Esophagus mucosa (tissue), 1 donor: ENCODE data around the gene BTBD7. TPM values are rescaled to one million over a fixed set of nuclear protein-coding genes. Genes with fewer than 3 reads are reported as not detected.
"Not testable (repeated sequence)": the region's sequence is repeated elsewhere in the genome, so short reads cannot be mapped to it uniquely, and the experiment has no call there.

Source experiments
- ATAC-seq: fragments of 200-7000 bp; cut with Tn5 transposase; one replicate; pipeline ENCODE4 v1.9.1; 2020
- total RNA-seq: library from RNA; stranded (reverse); gene quantifications from one replicate; pipeline ENCODE4 v1.2.4, GENCODE V29; 2023
- donor health status: DM: yes; HTN: yes; CAD: no.

Gene BTBD7, protein sequence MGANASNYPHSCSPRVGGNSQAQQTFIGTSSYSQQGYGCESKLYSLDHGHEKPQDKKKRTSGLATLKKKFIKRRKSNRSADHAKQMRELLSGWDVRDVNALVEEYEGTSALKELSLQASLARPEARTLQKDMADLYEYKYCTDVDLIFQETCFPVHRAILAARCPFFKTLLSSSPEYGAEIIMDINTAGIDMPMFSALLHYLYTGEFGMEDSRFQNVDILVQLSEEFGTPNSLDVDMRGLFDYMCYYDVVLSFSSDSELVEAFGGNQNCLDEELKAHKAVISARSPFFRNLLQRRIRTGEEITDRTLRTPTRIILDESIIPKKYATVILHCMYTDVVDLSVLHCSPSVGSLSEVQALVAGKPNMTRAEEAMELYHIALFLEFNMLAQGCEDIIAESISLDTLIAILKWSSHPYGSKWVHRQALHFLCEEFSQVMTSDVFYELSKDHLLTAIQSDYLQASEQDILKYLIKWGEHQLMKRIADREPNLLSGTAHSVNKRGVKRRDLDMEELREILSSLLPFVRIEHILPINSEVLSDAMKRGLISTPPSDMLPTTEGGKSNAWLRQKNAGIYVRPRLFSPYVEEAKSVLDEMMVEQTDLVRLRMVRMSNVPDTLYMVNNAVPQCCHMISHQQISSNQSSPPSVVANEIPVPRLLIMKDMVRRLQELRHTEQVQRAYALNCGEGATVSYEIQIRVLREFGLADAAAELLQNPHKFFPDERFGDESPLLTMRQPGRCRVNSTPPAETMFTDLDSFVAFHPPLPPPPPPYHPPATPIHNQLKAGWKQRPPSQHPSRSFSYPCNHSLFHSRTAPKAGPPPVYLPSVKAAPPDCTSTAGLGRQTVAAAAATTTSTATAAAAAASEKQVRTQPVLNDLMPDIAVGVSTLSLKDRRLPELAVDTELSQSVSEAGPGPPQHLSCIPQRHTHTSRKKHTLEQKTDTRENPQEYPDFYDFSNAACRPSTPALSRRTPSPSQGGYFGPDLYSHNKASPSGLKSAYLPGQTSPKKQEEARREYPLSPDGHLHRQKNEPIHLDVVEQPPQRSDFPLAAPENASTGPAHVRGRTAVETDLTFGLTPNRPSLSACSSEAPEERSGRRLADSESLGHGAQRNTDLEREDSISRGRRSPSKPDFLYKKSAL
- total RNA-seq, result 26.6 TPM

- peak; percentile 99 for ATAC-seq
Measured at GRCh38 chr14:93332853-93333630, at the start of gene BTBD7. Gene BTBD7 (minus strand): TSS chr14:93333036. CDS start chr14:93296051, 36,985 bp downstream.

DNA sequence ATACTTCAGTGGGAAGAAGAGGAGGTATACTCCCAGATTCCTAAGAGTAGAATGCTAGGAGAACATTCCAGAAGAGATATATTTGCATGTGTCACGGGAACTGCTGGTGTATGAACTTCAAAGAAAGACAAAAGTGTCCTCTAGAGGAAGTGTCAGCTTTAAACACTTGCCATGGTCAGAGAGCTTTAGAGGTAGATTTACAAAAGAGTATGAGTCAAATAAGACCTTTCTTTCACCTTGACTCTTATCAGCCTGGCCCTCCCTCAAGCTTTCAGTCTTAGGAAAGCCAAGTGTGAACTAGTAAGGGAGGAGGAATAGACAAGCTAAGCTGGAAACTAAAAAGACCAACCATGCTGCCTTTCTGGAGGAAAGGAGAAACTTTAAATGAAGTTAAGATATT, 48.8 kb upstream of the BTBD7 start:
- no peak for ATAC-seq

- no peak for ATAC-seq
Measured at GRCh38 chr14:93379831-93380230, 47.0 kb upstream of the BTBD7 start.

DNA sequence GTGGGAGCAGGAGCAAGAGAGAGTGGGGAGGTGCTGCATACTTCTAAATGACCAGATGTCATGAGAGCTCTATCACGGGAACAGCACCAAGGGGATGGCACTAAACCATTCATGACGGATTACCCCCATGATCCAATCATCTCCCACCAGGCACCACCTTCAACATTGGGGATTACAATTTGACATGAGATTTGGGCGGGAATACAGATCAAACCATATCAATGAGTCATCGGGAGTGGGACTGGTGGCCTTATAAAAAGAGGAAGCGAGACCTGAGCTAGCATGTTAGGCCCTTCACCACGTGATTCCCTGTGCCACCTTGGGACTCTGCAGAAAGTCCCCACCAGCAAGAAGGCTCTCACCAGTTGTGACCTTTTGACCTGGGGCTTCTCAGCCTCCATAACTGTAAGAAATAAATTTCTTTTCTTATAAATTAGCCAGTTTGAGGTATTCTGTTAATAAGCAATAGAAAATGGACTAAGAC, 42.9 kb upstream of the BTBD7 start:
- ATAC-seq, result peak; percentile 50

DNA sequence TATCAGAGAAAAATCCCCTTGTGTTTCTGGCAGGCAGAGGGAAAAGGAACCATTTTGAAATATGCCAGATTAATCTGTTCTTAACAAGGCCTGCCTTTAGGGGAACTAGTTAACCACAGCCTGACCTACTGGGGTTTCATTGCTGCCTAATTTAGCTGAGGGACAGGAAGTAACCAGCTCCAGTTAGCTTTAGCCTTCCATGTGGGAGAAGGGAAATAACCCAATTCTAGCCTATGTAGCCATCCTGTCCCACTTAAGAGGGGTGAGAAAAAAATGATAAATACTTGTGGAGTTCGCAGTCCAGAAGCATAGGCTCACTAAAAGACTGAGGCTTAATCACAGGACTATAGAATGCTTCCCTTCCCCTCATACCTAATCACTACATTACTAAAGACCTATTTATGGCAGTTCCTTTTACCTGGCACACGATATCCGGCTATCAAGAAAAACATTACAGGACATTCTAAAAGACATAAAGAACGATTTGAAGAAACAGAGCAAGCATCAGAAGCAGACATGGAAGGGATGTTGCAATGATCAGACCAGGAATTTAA, 37.0 kb upstream of the BTBD7 start:
- peak; percentile 29 for ATAC-seq

- peak; percentile 20 for ATAC-seq
Measured at GRCh38 chr14:93368996-93369712, 36.3 kb upstream of the BTBD7 start.

DNA sequence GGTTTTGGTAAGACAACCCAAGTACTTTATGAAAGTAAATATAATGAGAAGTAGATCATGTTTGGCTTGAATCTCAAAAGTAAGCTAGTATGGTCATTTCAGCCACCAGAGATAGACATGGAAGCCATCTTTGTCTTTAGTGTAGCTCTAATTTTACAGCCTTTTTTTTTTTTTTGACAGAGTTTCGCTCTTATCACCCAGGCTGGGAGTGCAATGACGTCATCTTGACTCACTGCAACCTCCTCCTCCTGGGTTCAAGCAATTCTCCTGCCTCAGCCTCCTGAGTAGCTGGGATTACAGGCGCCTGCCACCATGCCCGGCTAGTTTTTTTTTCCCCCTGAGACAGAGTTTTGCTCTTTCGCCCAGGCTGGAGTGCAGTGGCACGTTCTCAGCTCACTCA, 22.0 kb upstream of the BTBD7 start:
- not testable (repeated sequence) for ATAC-seq

- no peak for ATAC-seq
Measured at GRCh38 chr14:93348292-93348691, 15.5 kb upstream of the BTBD7 start.

DNA sequence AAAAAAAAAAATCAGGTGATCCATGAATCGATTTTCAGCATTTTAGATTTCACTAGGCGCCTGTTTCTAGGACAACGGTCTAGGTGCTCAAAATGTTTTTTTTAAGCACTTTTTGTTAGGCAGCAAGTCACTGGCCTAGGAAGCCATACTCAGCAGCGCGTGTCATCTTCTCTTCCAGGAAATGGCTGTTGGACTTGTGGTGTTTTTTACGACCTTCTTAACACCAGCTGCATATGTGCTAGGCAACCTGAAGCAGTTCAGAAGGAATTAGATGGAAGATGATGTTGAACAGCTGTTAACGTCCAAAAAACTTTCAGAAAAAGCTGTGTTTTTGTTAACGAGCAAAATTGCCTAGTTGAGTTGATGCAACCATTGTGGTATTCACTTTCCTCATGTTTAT, 15.0 kb upstream of the BTBD7 start:
- ATAC-seq, result no peak

DNA sequence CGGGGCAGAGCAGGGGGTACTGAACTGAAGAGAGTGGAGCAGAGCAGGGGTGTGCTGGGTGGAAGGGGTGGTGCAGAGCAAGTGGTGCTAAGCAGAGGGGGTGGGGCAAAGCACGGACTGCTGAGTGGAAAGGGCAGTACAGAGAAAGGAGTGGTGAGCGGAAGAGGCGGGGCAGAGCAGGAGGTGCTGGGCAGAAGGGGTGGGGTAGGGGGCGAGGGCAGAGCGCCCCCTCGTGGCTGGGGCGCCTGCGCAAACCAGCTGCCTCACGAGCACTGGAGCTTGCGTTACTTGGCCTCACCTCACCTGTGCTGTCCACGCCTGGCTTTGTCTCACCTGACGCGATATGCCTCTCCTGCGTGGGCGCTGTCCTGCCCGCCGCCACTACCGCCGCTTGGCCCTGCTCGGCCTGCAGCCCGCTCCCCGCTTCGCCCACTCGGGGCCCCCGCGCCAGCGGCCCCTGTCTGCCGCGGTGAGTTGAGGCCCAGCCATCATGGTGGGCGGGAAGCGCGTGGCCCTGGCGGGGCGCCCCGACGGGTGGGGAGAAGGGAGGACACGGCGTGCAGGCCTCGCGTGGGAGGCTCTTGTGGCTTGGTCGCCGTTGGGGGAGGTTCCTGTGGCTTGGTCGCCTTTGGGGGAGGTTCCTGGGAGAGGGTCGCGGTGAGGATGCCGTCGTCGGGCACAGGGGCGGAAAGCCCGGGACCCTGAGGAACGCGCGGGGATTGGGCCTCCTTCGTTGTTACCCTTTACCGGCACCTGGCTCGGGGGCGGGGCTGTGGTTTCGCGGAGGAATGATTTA, 14.3 kb upstream of the BTBD7 start, which contains the start of gene COX8C:
COX8C (plus strand) TSS at position 257 of the 796 bp plus-strand sequence; CDS start at position 344, 87 bp downstream.
- no peak for ATAC-seq

DNA sequence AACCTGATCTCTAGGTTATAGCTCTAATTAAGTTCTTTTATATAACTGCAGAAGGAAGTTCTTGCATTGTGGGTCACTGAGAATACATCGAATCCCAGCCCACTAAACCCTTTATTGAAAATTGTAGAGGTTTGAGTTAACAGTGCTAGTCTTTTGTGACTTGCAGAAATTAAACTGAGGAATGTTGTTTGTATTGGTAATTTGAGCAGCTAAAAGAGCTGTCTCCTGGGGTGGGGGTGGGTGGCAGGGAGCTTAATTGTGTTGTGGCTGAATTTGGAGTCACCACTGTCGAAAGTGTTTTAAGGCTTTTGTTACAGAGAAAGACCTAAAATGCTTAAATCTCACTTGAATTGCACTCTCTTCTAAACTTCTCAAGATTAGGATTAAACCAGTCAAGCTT, 11.0 kb upstream of the BTBD7 start:
- ATAC-seq, result no peak

- ATAC-seq, result no peak
Measured at GRCh38 chr14:93343266-93343665, 10.4 kb upstream of the BTBD7 start.

GRCh38 chr14:93337884-93338283, 5.0 kb upstream of the BTBD7 start:
- ATAC-seq, result no peak

GRCh38 chr14:93337143-93337753, 4.4 kb upstream of the BTBD7 start:
- ATAC-seq, result no peak

- ATAC-seq, result no peak
Measured at GRCh38 chr14:93333631-93334103, 831 bp upstream of the BTBD7 start.

- peak; percentile 79 for ATAC-seq
Measured at GRCh38 chr14:93332397-93332852, 411 bp downstream of the BTBD7 start.

DNA sequence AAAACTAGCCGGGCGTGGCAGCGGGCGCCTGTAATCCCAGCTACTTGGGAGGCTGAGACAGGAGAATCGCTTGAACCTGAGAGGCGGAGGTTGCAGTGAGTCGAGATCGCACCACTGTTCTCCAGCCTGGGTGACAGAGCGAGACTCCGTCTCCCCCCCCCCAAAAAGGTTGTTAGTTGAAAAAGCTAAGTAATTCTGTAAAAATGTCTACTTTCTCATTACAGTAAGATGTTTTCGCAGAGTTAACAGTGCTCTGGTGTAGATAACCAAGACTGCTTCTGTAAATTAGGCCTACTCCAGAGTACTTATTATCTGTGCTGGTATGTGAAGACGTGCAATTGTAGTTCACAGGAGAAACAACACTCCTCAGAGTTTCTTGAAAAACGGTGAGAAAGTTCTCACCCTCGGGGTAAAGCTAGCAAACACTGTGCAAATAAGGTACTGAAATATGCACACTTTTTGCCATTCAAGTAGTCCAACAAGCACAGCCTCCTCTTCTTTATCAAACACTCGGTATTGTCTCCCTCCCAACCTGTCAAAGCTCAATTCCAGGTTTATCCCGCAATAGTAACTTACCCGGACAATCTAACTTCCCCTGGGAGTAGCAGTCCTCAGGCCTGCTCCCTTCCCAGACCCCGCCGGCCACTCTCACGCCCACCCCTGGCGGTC, 974 bp downstream of the BTBD7 start:
- no peak for ATAC-seq

DNA sequence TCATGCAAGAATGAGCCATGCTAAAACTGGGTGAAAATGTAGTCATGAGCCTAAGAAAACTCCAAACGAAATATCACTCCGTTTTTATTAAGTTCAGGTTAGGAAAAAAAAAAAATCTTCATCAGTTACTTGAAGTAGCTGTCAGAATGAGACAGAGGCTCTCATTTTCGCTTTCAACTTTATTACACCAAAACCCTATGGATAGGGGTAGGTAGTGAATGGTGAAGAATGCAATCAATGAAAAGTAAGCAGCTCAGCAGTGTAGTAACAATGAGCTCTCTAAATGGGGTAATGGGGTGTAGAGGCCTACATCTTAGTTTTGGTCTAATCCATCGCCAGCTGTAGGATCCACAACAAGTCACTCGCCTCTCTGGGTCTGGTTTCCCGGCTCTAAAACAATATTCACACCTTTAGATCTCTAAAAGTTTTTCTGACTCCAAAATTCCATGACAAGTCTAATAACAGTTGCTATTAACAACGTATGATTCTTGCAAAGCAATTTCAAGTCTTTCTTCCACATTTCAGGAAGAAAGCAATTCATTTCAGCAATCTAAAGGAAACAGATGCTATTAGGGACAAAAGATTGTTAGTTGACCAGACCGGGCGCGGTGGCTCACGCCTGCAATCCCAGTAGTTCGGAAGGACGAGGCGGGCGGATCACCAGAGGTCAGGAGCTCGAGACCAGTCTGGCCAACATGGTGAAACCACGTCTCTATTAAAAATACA, 1.7 kb downstream of the BTBD7 start:
- ATAC-seq, result no peak
